GM12878 (cell line): Measurements from ENCODE around the gene MLIP. TPM values are rescaled to one million over a fixed set of nuclear protein-coding genes. Genes with fewer than 3 reads are reported as not detected.

Experiments
- ATAC-seq: fragments of 200-7000 bp; cut with Tn5 transposase; 3 replicates; pipeline ENCODE4 v1.9.1; 2020; ENCODE audit warnings: mild to moderate bottlenecking, moderate library complexity
- BruUV-seq: library from RNA; stranded (reverse); fragments of 400-500 nt; replicated peaks from 2 replicates; lab custom pipeline; 2021; lab: Mats Ljungman, UMichigan
- CTCF ChIA-PET: fragments of 300-600 bp; sonication (Branson Sonifier 250); formaldehyde crosslinking; extraction: SDS; loops from one replicate; lab custom pipeline; 2021; ENCODE audit warnings: inconsistent platforms; lab: Yijun Ruan, JAX
- POLR2A ChIA-PET: fragments of 350-600 bp; formaldehyde crosslinking; extraction: SDS; loops from one replicate; lab custom pipeline; 2021; ENCODE audit warnings: inconsistent platforms; lab: Charles Lee
- RAD21 ChIA-PET: fragments of 300-600 bp; sonication (Branson Sonifier 250); formaldehyde crosslinking; loops from one replicate; lab custom pipeline; 2023; ENCODE audit warnings: antibody characterized with exemption; ENCODE audit not compliant: unreplicated experiment; lab: Charles Lee
- SMC1A ChIA-PET: fragments of 300-600 bp; sonication (Branson Sonifier 250); formaldehyde crosslinking; loops from one replicate; lab custom pipeline; 2023; ENCODE audit not compliant: unreplicated experiment, uncharacterized antibody; lab: Charles Lee
- DNase-seq: peaks from one replicate; pipeline ENCODE4 v3.0.0-alpha.2; 2011; ENCODE audit warnings: low read depth, low spot score
- FAIRE-seq: peaks from 3 replicates; lab custom pipeline; 2011; peaks lifted over from hg19 to GRCh38; lab: Jason Lieb, UNC
- H2AFZ ChIP-seq: 2 replicates; pipeline ENCODE4 v1.6.0; 2011; ENCODE audit warnings: low read depth, low read length, control low read depth; ENCODE audit not compliant: control insufficient read depth
- H3K27ac ChIP-seq: 2 replicates; pipeline ENCODE4 v1.5.1; 2011; ENCODE audit warnings: control low read depth; ENCODE audit not compliant: control insufficient read depth, insufficient read depth
- H3K27me3 ChIP-seq, 2 experiments: replicated peaks in 1 of 2; 2 replicates each; pipeline versions ENCODE4 v1.6.0 to v1.6.1; 2011; ENCODE audit warnings: low read length in 1 of 2; ENCODE audit not compliant: control insufficient read depth in 2 of 2, insufficient read depth in 2 of 2
- H3K36me3 ChIP-seq, 2 experiments: 2 replicates each; pipeline ENCODE4 v1.5.1; 2011; ENCODE audit warnings: low read length in 1 of 2; ENCODE audit not compliant: control insufficient read depth in 2 of 2, insufficient read depth in 2 of 2
- H3K4me1 ChIP-seq: 2 replicates; pipeline ENCODE4 v1.6.1; 2011; ENCODE audit warnings: mild to moderate bottlenecking, low read length, moderate library complexity, mixed read lengths; ENCODE audit not compliant: control insufficient read depth, insufficient read depth
- H3K4me2 ChIP-seq: 2 replicates; pipeline ENCODE4 v1.6.0; 2011; ENCODE audit warnings: control low read depth; ENCODE audit not compliant: control insufficient read depth, insufficient read depth
- H3K4me3 ChIP-seq: fragments of 200-600 bp; sonication (generic); 2 replicates; pipeline ENCODE4 v1.5.1; 2016
- H3K79me2 ChIP-seq: 2 replicates; pipeline ENCODE4 v1.6.0; 2011; ENCODE audit warnings: low read length; ENCODE audit not compliant: control insufficient read depth, insufficient read depth
- H3K9ac ChIP-seq: 2 replicates; pipeline ENCODE4 v1.8.0; 2011; ENCODE audit warnings: low read length, control low read depth, mixed read lengths; ENCODE audit not compliant: control insufficient read depth, insufficient read depth
- H3K9me3 ChIP-seq: replicated peaks from 3 replicates; pipeline ENCODE4 v1.5.1; 2011; ENCODE audit warnings: mild to moderate bottlenecking, low read length; ENCODE audit not compliant: control insufficient read depth, insufficient read depth
- H4K20me1 ChIP-seq: 2 replicates; pipeline ENCODE4 v1.6.0; 2011; ENCODE audit not compliant: control insufficient read depth, insufficient read depth
- ATF2 ChIP-seq: IDR thresholded peaks from 2 replicates; pipeline ENCODE4 v1.6.1; 2012; ENCODE audit warnings: low read length, inconsistent platforms
- CBFB ChIP-seq: IDR thresholded peaks from 2 replicates; pipeline ENCODE4 v1.6.1; 2016; ENCODE audit warnings: antibody characterized with exemption, low read depth
- CHD2 ChIP-seq: IDR thresholded peaks from 2 replicates; pipeline ENCODE4 v1.6.1; 2011; ENCODE audit warnings: low read depth, low read length, improper control_type of control experiment, borderline replicate concordance
- E2F4 ChIP-seq: IDR thresholded peaks from 2 replicates; pipeline ENCODE4 v1.6.1; 2012; ENCODE audit warnings: low read depth, low read length, improper control_type of control experiment
- EED ChIP-seq: sonication (generic); IDR thresholded peaks from 2 replicates; pipeline ENCODE4 v1.6.1; 2016; ENCODE audit warnings: antibody characterized with exemption, low read depth
- HDAC2 ChIP-seq: fragments of 200-600 bp; sonication (generic); IDR thresholded peaks from 2 replicates; pipeline ENCODE4 v1.6.1; 2017
- MTA2 ChIP-seq: fragments of 450-650 bp; IDR thresholded peaks from 2 replicates; pipeline ENCODE4 v1.6.1; 2016; ENCODE audit warnings: low read depth, mild to moderate bottlenecking, moderate library complexity
- NFYB ChIP-seq: IDR thresholded peaks from 2 replicates; pipeline ENCODE4 v1.6.1; 2011; ENCODE audit warnings: low read depth, mild to moderate bottlenecking, low read length, improper control_type of control experiment, moderate library complexity; ENCODE audit not compliant: insufficient read depth
- NRF1 ChIP-seq: conservative IDR thresholded peaks from 2 replicates; pipeline ENCODE4 v1.6.1; 2011; ENCODE audit warnings: mild to moderate bottlenecking, low read depth, low read length, improper control_type of control experiment
- RAD21 ChIP-seq: IDR thresholded peaks from 2 replicates; pipeline ENCODE4 v1.6.1; 2011; ENCODE audit warnings: mild to moderate bottlenecking, low read depth, low read length, moderate library complexity; ENCODE audit not compliant: insufficient read depth
- RUNX3 ChIP-seq: IDR thresholded peaks from 2 replicates; pipeline ENCODE4 v1.6.1; 2012; ENCODE audit warnings: low read length, inconsistent platforms
- STAT3 ChIP-seq: IDR thresholded peaks from 2 replicates; pipeline ENCODE4 v1.6.1; 2011; ENCODE audit warnings: low read depth, low read length, improper control_type of control experiment
- USF1 ChIP-seq: IDR thresholded peaks from 2 replicates; pipeline ENCODE4 v1.6.1; 2011; ENCODE audit warnings: borderline replicate concordance, low read depth, mild to moderate bottlenecking, moderate library complexity, mixed read lengths, low read length; ENCODE audit not compliant: insufficient read depth; ENCODE audit errors: extremely low read length
- USF2 ChIP-seq: IDR thresholded peaks from 2 replicates; pipeline ENCODE4 v1.6.1; 2011; ENCODE audit warnings: low read depth, low read length, improper control_type of control experiment, borderline replicate concordance
- YY1 ChIP-seq: IDR thresholded peaks from 2 replicates; pipeline ENCODE4 v1.6.1; 2011; ENCODE audit warnings: low read depth, mild to moderate bottlenecking, low read length
- in situ Hi-C: fragments of 300-500 bp; cut with MboI; formaldehyde crosslinking; loops from 9 replicates; pipeline ENCODE4 v1.14.3; 2018; ENCODE audit warnings: mixed read lengths
- intact Hi-C: fragments of 100-400 bp; cut with micrococcal nuclease; formaldehyde crosslinking; loops from one replicate; pipeline ENCODE4 v1.14.2; 2022; ENCODE audit not compliant: unreplicated experiment
- polyA plus RNA-seq, 11 experiments: library from polyadenylated mRNA; depleted of rRNA in 4 of 11; unstranded in 6 of 11; stranded (reverse) in 5 of 11; fragments of >200 nt; fragmentation: Nextera tagmentation in 4 of 11; fragmentation: Illumina TruSeq in 1 of 11; extraction: Ambion mirVana in 4 of 11; extraction: Trizol in 1 of 11; gene quantifications; 1 replicate in 1 of 11; 2 replicates in 10 of 11; pipeline versions ENCODE4 v1.2.1 to v1.2.3, GENCODE V29; 2011 to 2016; ENCODE audit warnings: inconsistent platforms in 2 of 11, missing spikeins in 2 of 11, low read depth in 1 of 11
- total RNA-seq, 4 experiments: library from RNA; depleted of rRNA in 3 of 4; stranded (reverse); fragments of >200 nt in 3 of 4; fragmentation: Illumina TruSeq in 1 of 4; extraction: Trizol in 1 of 4; gene quantifications; 2 replicates each; pipeline versions ENCODE4 v1.2.1 to v1.2.3, GENCODE V29; 2013 to 2021

Gene MLIP
- total and polyA plus RNA-seq, 10 of the 15 experiments (the other 5 are each of a cell fraction or from before 2014, with no cell fraction given) = not detected

- FAIRE-seq (no peak), DNase-seq (no peak), ATAC-seq (no peak)
- Histone ChIP-seq H3K4me3 (no peak overlapping the region), H3K9me3 (no peaks in the 10 kb centered on the region), H3K9ac (no peak overlapping the region), H3K27ac (no peak overlapping the region), H2AFZ (no peak overlapping the region), H3K4me1 (no peaks in the 10 kb centered on the region), H3K27me3 (no peaks in the 10 kb centered on the region), H3K36me3 (no peaks in the 10 kb centered on the region), H3K4me2 (no peak overlapping the region), H4K20me1 (no peaks in the 10 kb centered on the region), H3K79me2 (no peaks in the 10 kb centered on the region)
- SMC1A ChIA-PET = no interaction called here
- POLR2A ChIA-PET = no interaction called here
- BruUV-seq = no TSS peak
- in situ Hi-C loops (loop anchor here (10.0 kb wide), 1 partner anchor 275 kb away; no protein-coding TSS in a partner anchor), intact Hi-C loops (no loop called here)
- CTCF ChIA-PET = interaction anchor here (2.3 kb wide), 1 partner anchor 15 kb away, joined by 4 read pairs; no protein-coding TSS in a partner anchor
- RAD21 ChIA-PET = no interaction called here
- TF ChIP-seq MTA2 (no peak), ATF2 (no peak), USF2 (no peak), HDAC2 (no peak), RAD21 (no peak), NFYB (no peak), CBFB (no peak), YY1 (no peak), CHD2 (no peak), NRF1 (no peak), E2F4 (no peak), RUNX3 (no peak), USF1 (no peak), STAT3 (no peak), EED (no peak)
Measured at GRCh38 chr6:54260025-54260424, 148.8 kb downstream of the MLIP start.
